Fibroblast of gingiva (primary cell): ENCODE results near the gene NIPA2.

Experiments used
- DNase-seq: peaks from one replicate; pipeline ENCODE4 v3.0.0-alpha.2; 2011; ENCODE audit warnings: low read depth

Gene NIPA2

GRCh38 chr15:22902981-22903380 is 64.5 kb downstream of the NIPA2 start:
- DNase-seq: no peak

GRCh38 chr15:22903427-22903826 is 65.0 kb downstream of the NIPA2 start:
- DNase-seq: no peak

- DNase-seq: no peak
Measured at GRCh38 chr15:22903961-22904534, 65.6 kb downstream of the NIPA2 start.

- DNase-seq: no peak
Measured at GRCh38 chr15:22904736-22905135, 66.3 kb downstream of the NIPA2 start.

GRCh38 chr15:22907161-22907950 is 68.9 kb downstream of the NIPA2 start:
- DNase-seq: no peak

GRCh38 chr15:22908830-22909229 is 70.4 kb downstream of the NIPA2 start:
- no peak for DNase-seq

- no peak for DNase-seq
Measured at GRCh38 chr15:22911306-22911705, 72.8 kb downstream of the NIPA2 start.

GRCh38 chr15:22912256-22912655 is 73.8 kb downstream of the NIPA2 start:
- no peak for DNase-seq

GRCh38 chr15:22913646-22914380 is 75.3 kb downstream of the NIPA2 start:
- DNase-seq: no peak

- DNase-seq: no peak
Measured at GRCh38 chr15:22915866-22916515, 77.5 kb downstream of the NIPA2 start.

- DNase-seq: no peak
Measured at GRCh38 chr15:22916606-22917350, 78.3 kb downstream of the NIPA2 start.

GRCh38 chr15:22917556-22917955 is 79.1 kb downstream of the NIPA2 start:
- DNase-seq: no peak
